ENCODE measurements around the gene NPBWR2.

The NPBWR2 gene

GRCh38 chr20:64077541-64077875 is 29.9 kb downstream of the NPBWR2 start:
- Histone ChIP-seq H3K9ac (ENCODE audit: low read length) (no peak overlapping the region), H3K4me3 (ENCODE audit: low read length) (no peak overlapping the region), H3K4me1 (ENCODE audit: low read length) (peaks cover 13% of the 10 kb centered on the region), H3K27ac (ENCODE audit: low read length) (no peak overlapping the region), H3F3A (ENCODE audit: insufficient read depth, low read length) (peaks cover 26% of the 10 kb centered on the region), H4K20me1 (ENCODE audit: insufficient read depth, low read length) (no peaks in the 10 kb centered on the region), H3K79me2 (ENCODE audit: low read length) (no peaks in the 10 kb centered on the region), H3K27me3 (replicated peaks; ENCODE audit: insufficient read depth, low read length) (peaks cover 22% of the 10 kb centered on the region), H2AFZ (ENCODE audit: low read length) (no peak overlapping the region), H3K4me2 (ENCODE audit: low read depth, low read length) (peak overlapping the region; percentile 98; the same call in 1 of the 2 replicates), H3K9me2 (replicated peaks; ENCODE audit: insufficient read depth, low read length) (no peaks in the 10 kb centered on the region), H3K36me3 (replicated peaks; ENCODE audit: insufficient read depth, low read length) (no peaks in the 10 kb centered on the region), H3K9me3 (replicated peaks; ENCODE audit: insufficient read depth, low read length) (no peaks in the 10 kb centered on the region)
- TF ChIP-seq CTCF (IDR thresholded peaks at IDR 0.05; ENCODE audit: low read length): no peak
- TF ChIP-seq EZH2phosphoT487 (IDR thresholded peaks at IDR 0.05; ENCODE audit: low read length): no peak
- TF ChIP-seq EZH2 (optimal IDR thresholded peaks at IDR 0.05; ENCODE audit: low read depth, low read length): no peak
- no peak for DNase-seq

GRCh38 chr20:64077094-64077493 is 30.3 kb downstream of the NPBWR2 start:
- no peak overlapping the region for H2AFZ ChIP-seq (ENCODE audit: low read length)
- DNase-seq: no peak
- no peaks in the 10 kb centered on the region for H3K79me2 ChIP-seq (ENCODE audit: low read length)
- no peak overlapping the region for H3K4me3 ChIP-seq (ENCODE audit: low read length)
- H3K4me2 ChIP-seq (ENCODE audit: low read depth, low read length): no peak overlapping the region
- TF ChIP-seq CTCF (IDR thresholded peaks at IDR 0.05; ENCODE audit: low read length) (no peak), EZH2 (optimal IDR thresholded peaks at IDR 0.05; ENCODE audit: low read depth, low read length) (no peak)
- peaks cover 26% of the 10 kb centered on the region for H3F3A ChIP-seq (ENCODE audit: insufficient read depth, low read length)
- H3K27ac ChIP-seq (ENCODE audit: low read length): no peak overlapping the region
- no peaks in the 10 kb centered on the region for H3K9me2 ChIP-seq (replicated peaks; ENCODE audit: insufficient read depth, low read length)
- no peaks in the 10 kb centered on the region for H4K20me1 ChIP-seq (ENCODE audit: insufficient read depth, low read length)
- H3K9ac ChIP-seq (ENCODE audit: low read length): no peak overlapping the region
- H3K36me3 ChIP-seq (replicated peaks; ENCODE audit: insufficient read depth, low read length): no peaks in the 10 kb centered on the region
- peaks cover 13% of the 10 kb centered on the region for H3K4me1 ChIP-seq (ENCODE audit: low read length)
- peaks cover 18% of the 10 kb centered on the region for H3K27me3 ChIP-seq (replicated peaks; ENCODE audit: insufficient read depth, low read length)
- no peaks in the 10 kb centered on the region for H3K9me3 ChIP-seq (replicated peaks; ENCODE audit: insufficient read depth, low read length)

- Histone ChIP-seq H3K9ac (ENCODE audit: low read length) (no peak overlapping the region), H3K4me1 (ENCODE audit: low read length) (peaks cover 13% of the 10 kb centered on the region), H3K79me2 (ENCODE audit: low read length) (no peaks in the 10 kb centered on the region), H3K9me2 (replicated peaks; ENCODE audit: insufficient read depth, low read length) (no peaks in the 10 kb centered on the region), H3K36me3 (replicated peaks; ENCODE audit: insufficient read depth, low read length) (no peaks in the 10 kb centered on the region), H3K27me3 (replicated peaks; ENCODE audit: insufficient read depth, low read length) (peaks cover 10% of the 10 kb centered on the region; the same call in 1 of the 2 replicates), H3K9me3 (replicated peaks; ENCODE audit: insufficient read depth, low read length) (no peaks in the 10 kb centered on the region), H3K4me2 (ENCODE audit: low read depth, low read length) (no peak overlapping the region), H3K27ac (ENCODE audit: low read length) (no peak overlapping the region), H3F3A (ENCODE audit: insufficient read depth, low read length) (peaks cover 26% of the 10 kb centered on the region), H4K20me1 (ENCODE audit: insufficient read depth, low read length) (no peaks in the 10 kb centered on the region), H2AFZ (ENCODE audit: low read length) (no peak overlapping the region), H3K4me3 (ENCODE audit: low read length) (no peak overlapping the region)
- no peak for TF ChIP-seq EZH2 (optimal IDR thresholded peaks at IDR 0.05; ENCODE audit: low read depth, low read length)
- TF ChIP-seq EZH2phosphoT487 (IDR thresholded peaks at IDR 0.05; ENCODE audit: low read length): no peak
- no peak for TF ChIP-seq CTCF (IDR thresholded peaks at IDR 0.05; ENCODE audit: low read length)
- no peak for DNase-seq
Observed at GRCh38 chr20:64076061-64076997, 31.0 kb downstream of the NPBWR2 start.

Data from MM.1S (cell line).